ENCODE measurements around the gene SCUBE3. TPM values are rescaled to one million over a fixed set of nuclear protein-coding genes. Genes with fewer than 3 reads are reported as not detected.

Gene SCUBE3
- total RNA-seq, 2 donors from 2014 or later, result 75.6 to 101 TPM

Other genes starting within 250 kb of the SCUBE3 start
- not detected for gene TCP11, start 72.6 kb upstream of the SCUBE3 start, total RNA-seq
- 10 to 100 TPM; 46.8 to 47.0 TPM for gene ZNF76, start 45.8 kb downstream of the SCUBE3 start, total RNA-seq
- gene DEF6, start 83.9 kb downstream of the SCUBE3 start, total RNA-seq, result 1 to 10 TPM; 7.6 to 9.1 TPM
- gene PPARD, start 128.6 kb downstream of the SCUBE3 start, total RNA-seq, result 10 to 100 TPM; 15.8 to 38.4 TPM
- gene FANCE, start 238.4 kb downstream of the SCUBE3 start, total RNA-seq, result 1 to 10 TPM; 3.1 to 6.2 TPM